HG03175 (cell line): ENCODE data around the gene ADAMTS2.

Source experiments
- ATAC-seq: cut with Tn5 transposase; IDR thresholded peaks from one replicate; pipeline ENCODE4 v1.9.1; 2021; ENCODE audit warnings: mild to moderate bottlenecking, moderate library complexity; ENCODE audit not compliant: unreplicated experiment

Gene ADAMTS2

DNA sequence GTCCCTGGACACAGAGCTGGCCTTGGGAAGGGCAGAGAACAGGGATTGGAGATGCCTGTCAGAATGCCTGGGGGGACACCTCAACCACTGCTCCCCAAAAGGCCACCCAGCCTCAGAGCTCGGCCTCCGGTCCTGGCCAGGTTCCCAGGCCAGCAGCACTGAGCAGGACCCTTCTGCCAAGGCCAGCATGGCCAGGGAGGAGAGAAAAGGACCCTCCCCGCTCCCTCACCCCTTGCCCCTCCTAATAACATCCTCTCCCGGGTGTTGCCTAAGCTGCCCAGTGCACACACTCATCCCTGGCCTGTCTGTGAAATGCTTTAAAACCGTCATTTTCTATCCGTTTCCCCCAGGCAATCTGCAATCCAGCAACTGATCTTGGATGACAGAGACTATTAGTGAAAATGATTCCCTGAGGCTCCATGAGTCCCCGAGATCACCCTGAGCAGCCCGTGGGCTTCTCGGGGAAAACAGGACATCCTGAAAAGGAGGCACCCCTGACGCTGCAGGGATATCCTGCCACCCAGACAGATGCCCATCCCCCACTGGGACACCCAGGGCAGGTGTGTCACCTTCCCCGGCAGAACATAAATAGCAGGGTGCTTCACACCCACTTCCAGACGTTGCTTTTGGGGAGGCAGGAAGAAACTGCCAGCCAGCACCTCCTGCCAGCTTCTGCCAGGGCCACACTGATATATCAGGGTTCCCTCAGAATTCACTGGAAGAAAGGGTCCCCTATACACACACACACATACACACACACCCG is 75.3 kb downstream of the ADAMTS2 start:
- ATAC-seq: no peak

DNA sequence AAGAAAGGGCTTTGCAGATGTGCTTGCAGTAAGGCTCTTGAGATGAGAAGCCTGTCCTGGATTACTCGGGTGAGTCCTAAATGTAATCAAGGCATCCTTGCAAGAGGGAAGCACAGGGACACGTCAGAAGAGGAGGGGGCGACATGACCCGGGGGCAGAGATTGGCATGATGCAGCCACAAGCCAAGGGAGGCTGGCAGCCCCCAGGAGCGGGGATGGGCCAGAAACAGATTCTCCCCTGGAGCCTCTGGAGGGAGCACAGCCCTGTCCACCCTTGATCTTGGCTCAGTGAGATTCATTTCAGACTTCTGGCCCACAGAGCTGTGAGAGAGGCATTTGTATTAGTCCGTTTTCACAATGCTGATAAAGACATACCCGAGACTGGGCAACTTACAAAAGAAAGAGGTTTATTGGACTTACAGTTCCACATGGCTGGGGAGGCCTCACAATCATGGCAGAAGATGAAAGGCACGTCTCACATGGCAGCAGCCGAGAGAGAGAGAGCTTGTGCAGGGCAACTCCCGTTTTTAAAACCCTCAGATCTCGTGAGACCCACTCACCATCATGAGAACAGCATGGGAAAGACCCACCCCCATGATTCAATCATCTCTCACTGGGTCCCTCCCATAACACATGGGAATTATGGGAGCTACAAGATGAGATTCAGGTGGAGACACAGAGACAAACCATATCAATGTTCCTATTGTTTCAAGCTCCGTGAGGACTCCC is 76.1 kb downstream of the ADAMTS2 start:
- ATAC-seq: no peak

DNA sequence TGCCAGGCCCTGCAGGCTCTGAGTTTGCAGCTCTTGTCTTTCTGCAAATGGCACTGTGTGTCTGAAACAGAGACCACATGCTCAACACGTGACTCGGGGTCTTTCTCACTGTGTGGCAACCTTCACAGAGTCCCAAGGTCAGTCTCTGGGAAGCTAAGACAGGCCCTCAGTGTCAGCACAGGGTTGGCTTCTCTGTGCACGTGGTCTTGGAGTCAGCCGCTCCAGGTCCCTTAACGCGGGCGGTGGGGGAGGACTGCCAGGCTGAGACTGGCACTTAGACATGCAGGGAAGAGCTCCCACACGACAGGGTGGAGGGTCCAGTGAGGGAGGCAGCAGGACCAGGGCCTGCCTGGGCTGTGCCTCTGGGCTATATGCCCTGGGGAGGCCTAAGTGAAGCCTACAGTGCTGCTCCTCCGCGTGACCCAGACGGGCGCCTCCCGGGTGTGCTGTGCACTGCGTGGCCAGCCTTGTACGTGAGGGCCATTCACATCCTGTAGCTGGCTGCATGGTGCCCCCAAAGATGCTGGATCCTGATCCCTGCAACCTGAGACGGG is 76.8 kb downstream of the ADAMTS2 start:
- ATAC-seq: no peak

DNA sequence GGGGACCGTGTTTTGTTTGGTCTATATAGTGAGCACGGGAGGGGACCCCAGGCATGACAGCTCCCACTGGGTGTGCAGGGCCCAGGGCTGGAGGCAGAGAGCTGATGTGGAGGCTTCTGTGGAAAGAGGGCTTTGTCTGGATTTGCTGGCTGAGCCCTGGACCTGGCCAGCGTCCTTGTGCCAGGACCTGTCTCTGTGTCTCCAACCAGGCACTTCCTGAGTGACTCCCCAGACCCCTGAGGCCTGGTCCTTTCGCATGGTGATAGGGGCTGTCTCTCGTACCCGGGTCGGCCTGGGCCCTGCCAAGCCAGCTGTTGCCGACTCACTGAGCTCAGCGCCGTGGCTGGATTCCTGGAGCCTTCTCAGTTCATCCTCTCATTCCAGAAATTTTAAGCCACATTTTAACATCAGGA is 77.6 kb downstream of the ADAMTS2 start:
- ATAC-seq: no peak

DNA sequence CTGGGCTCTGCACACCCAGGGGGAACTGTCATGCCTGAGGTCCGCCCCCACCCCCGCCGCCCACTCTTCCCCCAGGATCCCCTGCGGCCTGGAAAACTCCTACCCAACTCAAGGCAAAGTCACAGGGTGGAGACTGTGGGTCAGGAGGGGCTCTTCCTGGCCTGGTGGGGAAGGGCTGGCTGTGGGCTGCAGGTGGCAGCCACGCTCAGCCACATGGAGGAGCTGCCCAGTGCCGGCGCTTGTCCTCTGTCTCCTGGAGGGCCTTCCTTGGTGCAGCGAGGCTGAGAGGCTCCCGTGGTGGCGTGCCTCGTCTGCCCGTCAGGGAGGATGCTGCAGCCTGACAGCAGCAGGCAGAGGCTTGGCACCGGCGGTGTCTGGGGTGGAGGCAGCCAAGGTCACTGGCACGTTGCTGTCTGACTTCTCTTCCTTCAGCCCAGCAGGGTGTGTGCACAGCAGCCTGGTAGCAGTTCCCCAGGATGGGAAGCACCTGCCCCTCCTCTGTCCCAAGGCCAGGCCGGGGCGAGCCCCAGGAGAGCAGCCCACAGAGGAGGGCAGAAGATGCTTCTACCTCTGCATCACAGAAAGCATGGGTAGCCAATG is 78.1 kb downstream of the ADAMTS2 start:
- no peak for ATAC-seq

DNA sequence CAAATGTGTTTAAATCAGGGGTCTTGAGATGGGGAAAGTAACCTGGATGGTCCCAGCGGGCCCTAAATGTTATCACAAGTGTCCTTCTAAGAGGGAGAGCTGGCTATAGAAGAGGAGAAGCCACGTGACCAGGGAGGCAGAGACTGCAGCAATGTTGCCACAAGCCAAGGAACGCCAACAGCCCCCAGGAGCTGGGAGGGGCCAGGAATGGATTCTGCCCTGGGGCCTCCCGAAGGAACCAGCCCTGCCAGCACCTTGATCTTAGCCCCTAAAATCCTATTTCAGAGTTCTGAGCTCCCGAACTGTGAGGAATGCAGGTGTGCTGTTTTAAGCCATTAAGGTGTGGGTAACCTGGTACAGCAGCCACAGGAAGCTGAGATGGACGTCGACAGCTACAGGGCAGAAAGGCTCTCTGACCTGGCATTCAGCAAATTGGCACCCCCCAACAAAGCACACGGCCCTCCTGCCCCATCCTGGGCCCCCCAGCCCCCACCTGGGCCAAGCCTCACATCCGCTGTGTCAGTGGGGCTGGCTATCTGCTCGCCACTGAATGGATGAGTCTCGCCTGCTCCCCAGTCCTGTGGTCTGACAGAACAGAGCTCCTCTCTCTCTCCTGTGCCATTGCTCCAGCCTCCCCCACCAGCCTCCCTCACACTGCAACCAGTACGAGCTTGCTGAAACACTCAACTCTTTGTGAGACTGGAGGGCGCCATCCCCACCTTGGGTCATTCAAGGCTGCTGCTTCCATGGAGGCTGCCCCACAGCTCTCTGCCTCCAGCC is 78.8 kb downstream of the ADAMTS2 start:
- no peak for ATAC-seq

DNA sequence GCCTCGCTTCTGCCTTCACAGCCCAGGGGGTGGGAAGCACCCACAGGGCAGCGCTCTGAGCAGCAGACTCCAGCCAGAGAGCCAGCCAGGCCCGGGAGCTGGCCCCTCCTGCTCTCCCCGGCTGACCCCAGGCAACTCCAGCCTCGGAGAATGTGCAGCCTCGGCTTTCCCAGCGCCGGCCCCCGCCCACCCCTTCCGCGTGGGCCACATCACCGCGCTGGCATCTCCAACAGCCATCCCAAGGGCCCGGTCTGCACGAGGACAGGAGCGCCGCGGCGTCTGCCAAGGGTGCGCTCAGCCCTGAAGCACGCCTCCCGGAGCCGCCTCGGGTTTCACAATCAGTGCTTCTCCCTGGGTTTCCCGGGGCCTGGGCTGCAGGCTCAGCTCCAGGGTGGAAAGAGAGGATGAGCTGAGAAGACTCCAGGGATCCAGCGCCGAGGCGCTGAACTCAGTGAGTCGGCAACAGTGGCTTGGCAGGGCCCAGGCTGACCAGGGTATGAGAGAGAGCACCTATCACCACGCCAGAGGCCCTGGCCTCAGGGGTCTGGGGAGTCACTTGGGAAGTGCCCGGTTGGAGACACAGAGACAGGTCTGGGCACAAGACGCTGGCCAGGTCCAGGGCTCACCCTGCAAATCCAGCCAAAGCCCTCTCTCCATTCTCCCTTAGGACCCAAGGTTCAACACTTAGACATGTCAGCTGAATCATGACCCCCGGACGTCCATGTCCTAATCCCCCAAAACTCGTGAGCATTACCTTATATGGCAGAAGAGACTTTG is 79.6 kb downstream of the ADAMTS2 start:
- ATAC-seq: no peak

DNA sequence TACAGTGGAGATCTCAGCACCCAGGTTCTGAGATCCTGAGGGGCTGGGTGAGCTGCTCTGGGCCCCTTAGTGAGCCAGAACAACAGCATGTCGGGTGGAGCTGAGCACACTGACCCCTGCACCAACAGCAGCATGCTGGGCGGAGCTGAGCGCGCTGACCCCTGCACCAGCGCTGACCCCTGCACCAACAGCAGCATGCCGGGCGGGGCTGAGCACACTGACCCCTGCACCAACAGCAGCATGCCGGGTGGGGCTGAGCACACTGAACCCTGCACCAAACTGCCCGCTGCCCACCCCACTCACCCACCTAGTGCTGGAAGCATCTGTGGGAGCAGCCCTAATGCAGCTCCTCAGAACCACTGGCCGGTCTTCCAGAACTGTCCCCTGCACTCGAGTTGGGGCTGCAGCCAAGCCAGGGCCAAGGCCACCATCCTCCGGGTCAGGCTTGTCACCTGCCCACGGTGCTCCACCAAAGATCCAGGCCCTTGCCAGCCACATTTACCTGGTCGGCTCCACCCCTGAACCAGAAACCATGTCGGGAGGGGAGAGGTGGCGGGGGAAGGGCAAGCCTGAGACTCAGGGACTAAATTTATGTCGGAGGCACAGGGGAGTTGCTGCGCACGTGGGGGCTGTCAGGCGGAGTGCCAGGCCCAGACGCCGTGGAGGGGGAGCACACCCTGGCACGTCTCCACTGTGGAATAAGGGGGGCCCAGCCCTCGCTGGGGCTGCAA is 80.3 kb downstream of the ADAMTS2 start:
- ATAC-seq: no peak

DNA sequence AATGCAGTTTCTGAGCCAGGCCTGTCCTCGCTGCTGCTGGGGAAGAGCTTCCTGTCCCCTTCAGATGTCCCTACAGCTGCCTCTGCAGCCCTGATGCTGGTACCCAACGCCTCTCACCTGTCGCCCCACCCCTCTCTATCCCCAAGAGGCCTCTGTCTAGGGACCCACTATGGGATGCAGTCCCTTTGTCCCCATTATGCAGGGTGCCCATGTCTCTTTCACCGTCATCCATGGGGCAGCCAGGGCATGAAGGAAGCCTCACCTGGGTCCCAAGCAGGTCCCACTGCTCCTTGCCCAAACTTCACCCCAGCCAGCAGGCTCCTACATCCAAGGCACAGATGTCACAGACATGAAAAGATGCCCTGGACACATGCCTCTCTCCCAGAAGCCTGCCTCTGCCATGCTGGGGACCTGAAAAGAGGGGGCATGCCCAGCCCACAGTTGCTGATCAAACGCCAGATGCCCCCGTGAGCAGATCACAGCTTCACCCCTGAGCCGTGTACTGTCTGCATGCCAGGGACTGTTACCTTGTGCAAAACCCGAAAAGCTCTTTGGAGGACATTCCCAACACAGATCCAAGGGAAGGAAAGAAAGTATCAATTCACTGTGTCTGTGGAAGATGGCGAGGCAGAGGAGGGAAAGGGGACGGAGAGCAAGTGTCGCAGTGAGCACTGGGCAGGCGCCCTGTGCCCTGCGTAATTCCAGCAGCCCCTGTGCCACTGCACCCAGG is 81.0 kb downstream of the ADAMTS2 start:
- ATAC-seq: no peak

DNA sequence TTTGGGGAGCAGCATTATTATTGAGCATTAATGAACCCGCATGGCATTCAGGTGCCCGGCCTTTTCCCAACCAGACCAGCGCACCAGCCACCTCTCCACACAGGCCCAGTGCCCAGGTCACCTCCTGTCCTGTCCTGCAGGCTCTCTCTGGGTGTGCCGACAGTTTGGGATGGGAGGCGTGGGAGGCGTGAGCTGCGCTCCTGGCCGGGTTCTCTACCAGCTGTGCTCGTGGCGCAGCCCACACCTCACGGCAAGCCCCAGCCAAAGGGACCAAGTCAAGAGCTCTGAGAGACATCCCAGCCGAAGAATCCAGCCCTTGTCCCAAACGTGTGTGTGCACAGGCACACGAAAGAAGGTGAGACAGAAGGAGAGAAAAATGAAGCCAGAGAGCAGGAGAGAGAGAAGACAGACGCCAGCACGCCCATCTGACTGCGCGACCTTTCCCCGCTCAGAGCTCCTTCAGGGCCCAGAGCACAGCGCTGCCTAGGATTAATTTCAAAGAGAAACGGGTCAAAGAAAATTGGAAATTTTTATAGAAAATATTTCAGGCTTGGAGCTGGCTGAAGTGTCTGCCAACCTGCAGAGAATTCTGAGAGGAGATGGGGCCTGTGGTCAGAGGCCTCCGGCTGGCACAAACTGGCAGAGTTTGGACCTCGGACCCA is 81.7 kb downstream of the ADAMTS2 start:
- no peak for ATAC-seq

DNA sequence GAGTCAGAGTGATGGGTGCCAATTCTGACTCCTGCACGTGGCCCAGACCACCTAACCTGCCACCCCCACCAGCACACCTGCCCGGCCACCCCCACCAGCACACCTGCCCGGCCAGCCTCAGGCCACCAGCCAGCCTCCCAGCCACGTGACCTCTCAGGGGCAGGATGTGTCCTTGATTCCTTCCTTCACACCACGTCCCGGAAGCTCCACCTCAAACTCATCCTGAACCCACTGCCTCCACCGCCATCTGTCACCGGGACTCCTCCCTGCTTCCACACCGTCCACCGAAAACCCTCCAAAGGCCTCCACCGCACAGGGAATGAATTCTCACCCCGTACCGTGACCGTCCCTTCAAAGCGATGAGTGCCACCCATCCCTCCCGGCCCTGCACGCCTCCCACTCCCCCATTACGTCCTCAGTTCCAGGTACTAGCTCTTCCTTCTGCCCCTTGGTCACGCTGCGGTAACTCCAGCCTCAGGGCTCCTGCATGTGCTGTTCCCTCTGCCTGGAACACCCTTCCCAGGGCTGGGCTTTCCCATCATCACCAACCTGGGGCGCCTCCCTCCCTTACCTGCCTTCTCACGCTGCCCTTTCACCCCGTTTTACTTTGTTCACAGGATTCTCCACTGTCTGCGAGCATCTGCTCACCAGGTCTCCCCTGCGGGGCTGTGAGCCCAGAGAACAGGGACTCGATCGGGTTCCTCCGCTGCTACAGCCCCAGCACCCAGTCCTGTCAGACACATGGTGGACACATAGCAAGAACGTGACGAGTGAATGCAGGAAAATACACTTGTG is 82.9 kb downstream of the ADAMTS2 start:
- ATAC-seq: no peak

DNA sequence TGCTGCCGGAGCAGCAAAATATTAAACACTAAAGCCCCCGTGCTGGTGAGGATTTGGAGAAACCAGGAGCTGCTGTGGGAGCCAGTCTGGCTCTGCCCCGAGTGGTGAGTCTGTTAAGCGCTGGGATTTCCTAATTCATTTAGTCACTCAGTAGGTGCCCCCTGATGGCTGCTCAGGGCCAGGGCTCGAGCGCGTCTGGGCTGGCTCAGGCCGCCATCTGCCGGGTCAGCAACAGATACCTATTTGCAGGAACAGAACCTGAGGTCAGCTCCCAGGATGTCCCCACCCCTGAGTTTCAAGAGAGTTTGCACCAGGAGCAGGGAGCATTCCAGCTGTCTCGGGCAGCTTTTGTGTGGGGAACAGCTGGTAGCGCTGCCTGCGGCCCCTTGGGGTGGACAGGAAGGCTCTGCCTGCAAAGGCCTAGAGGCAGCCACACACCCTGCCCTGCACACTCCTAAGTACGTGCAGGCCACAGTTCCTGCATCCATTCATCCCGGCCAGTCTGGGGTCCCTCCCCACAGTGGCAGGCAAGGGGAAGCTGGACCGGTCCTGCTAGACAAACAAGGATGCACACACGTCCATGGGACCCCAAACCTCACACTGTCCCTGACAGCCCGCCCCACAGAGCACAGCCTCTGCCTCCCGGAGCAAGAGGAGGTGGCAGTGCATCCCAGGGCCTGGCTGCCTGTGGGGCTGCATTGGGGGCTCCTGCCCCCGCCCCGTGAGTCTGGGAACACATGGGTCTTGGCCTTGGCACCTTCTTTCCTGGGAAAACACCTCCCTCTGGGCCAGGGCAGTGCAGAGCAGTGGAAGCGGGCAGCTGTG is 83.7 kb downstream of the ADAMTS2 start:
- no peak for ATAC-seq

DNA sequence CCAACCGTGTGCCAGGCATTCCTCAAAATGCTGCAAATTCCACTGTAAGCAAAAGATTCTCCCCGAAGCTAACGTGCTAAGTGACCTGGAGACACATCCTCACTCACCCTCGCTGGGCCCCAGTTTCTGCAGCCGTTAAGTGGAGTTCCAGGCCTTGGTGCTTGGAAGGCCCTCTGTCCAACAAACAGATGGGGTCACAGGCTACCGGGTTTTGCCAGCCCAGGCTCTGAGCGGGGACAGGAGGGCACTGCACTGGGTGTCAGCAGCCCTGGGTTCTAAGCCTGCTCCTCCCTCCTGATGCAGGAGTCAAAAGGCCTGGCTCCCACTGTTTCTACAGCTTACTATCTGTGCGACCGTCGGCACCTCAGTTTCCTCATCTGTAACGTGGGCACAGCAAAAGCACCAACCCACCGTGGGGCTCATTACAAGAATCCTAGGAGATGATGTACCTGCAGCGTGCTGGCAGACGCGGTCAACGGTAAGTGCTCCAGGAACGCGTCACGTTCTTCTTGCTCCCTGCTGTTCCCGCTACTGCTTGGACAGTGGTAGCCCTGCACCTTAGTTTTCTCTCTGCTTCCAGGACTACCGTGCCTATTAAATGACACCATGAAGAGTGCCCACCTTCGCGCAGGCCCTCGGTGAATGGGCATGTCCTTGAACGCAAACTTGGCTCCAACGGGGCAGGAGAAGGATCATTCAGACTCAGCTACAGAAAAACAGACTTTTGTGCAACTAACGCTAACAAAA is 84.8 kb downstream of the ADAMTS2 start:
- ATAC-seq: no peak

DNA sequence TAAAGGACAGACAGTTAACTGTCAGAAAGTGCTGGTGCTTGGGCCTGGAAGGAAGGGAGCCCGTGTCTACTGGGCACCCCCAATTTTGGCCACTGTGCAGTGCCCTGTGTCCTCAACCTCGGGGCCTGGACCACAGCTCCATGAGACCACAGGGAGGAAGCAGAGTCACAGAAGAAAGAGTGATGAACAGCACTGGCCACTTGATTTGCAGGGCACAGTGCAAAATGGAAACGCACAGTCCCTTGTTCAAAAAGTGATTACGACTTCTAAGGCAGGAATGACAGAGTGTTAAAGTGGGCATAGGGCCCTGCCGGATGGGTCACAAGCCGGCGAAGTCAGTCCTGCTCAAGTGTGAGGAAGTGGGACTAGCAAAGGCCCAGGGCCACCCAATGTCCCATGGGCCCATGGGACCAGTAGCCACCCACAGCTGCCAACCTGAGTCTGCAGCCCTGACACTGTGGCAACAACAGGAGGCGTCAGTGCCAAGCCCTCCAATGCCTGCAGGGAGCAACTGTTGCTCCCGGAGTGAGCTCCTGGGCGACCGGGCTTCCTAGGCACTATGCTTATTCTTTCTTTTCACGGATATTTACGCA is 85.4 kb downstream of the ADAMTS2 start:
- ATAC-seq: no peak

DNA sequence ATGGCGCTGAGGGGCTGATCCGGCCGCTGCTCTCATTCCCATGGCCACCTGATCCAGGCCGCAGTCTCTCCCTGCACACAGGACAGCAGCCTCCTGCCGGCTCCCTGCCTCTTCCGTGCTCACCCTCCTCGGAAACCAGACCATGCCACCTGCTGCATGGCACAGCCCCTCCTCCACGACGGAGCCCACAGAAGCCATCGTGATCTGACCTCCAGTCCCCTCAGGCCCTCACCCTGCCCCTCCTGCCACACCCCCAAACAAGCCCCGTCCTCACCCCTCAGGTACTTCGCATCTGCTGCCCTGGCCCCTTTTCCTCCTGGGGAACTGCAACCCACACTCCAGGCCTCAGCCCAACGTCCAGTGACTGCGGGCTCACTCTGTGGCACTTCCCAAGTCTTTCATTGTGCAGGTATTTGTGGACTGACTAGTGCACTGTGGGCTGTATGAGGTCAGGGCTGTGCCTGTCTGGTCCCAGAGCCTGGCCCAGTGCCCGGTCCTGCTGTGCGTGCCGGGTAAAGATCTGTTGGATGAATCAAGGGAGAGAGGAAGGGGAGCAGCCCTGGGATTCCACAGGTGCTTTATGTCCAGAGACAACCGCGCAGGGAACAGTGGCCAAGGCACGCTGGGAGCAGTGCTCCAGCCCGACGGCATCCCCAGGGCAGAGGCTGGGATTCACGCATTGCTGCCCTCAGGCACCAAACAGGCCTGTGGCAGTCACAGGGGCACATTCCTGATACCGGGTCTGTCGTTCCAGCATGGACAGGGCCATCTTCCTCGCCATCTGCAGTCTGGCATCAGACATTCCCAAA is 86.1 kb downstream of the ADAMTS2 start:
- no peak for ATAC-seq
